NB4 (cell line): ENCODE data around the gene MIGA2.

Experiments
- CTCF ChIP-seq: IDR thresholded peaks from one replicate; pipeline ENCODE4 v1.5.1; 2012; ENCODE audit warnings: low read depth, low read length
- MYC ChIP-seq: IDR thresholded peaks from 2 replicates; pipeline ENCODE4 v1.6.1; 2011; ENCODE audit warnings: low read depth, low read length
- POLR2A ChIP-seq: IDR thresholded peaks from 2 replicates; pipeline ENCODE4 v1.6.1; 2011; ENCODE audit warnings: mild to moderate bottlenecking; ENCODE audit not compliant: insufficient read length; ENCODE audit errors: extremely low read depth
- TF ChIP-seq, protein P1 (sequence below): IDR thresholded peaks from 2 replicates; pipeline ENCODE4 v1.6.1; 2011; ENCODE audit warnings: low read depth, low read length

GRCh38 chr9:129059796-129060785, 23.7 kb downstream of the MIGA2 start:
- TF ChIP-seq CTCF: no peak
- TF ChIP-seq POLR2A: no peak
- TF ChIP-seq, protein P1, sequence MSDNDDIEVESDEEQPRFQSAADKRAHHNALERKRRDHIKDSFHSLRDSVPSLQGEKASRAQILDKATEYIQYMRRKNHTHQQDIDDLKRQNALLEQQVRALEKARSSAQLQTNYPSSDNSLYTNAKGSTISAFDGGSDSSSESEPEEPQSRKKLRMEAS: no peak
- no peak for TF ChIP-seq MYC
